ENCODE results near the gene MTHFD1L.

DNA sequence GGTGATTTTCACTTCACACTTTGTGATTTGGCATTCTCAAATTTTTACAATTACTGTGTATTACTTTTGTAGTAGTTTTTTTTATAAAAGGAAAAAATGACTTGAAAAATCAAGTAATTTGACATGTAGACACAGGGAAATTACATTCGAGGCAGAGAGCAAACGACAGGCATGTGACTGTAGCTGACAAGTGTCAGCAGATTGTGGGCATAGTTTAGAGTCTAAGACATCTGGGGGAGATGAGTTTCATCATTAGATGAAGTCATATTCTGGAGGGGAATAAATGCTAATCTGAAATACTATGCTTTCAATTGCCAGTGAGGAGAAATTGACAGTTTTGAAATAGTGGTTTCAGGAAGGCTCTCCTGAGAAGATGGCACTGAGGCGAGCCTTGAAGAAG is 126.0 kb downstream of the MTHFD1L start:
- no peak for TF ChIP-seq POLR2A (IDR thresholded peaks at IDR 0.05)
- TF ChIP-seq, protein P1, sequence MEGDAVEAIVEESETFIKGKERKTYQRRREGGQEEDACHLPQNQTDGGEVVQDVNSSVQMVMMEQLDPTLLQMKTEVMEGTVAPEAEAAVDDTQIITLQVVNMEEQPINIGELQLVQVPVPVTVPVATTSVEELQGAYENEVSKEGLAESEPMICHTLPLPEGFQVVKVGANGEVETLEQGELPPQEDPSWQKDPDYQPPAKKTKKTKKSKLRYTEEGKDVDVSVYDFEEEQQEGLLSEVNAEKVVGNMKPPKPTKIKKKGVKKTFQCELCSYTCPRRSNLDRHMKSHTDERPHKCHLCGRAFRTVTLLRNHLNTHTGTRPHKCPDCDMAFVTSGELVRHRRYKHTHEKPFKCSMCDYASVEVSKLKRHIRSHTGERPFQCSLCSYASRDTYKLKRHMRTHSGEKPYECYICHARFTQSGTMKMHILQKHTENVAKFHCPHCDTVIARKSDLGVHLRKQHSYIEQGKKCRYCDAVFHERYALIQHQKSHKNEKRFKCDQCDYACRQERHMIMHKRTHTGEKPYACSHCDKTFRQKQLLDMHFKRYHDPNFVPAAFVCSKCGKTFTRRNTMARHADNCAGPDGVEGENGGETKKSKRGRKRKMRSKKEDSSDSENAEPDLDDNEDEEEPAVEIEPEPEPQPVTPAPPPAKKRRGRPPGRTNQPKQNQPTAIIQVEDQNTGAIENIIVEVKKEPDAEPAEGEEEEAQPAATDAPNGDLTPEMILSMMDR (IDR thresholded peaks at IDR 0.05): no peak
